Peyer's patch (tissue), 4 donors: ENCODE measurements around the gene EMID1. TPM values are rescaled to one million over a fixed set of nuclear protein-coding genes. Genes with fewer than 3 reads are reported as not detected.
"Not testable (repeated sequence)": the region's sequence is repeated elsewhere in the genome, so short reads cannot be mapped to it uniquely, and the experiment has no call there.

ENCODE experiments used
- DNase-seq, 3 donors: peaks; one replicate each; pipeline ENCODE4 v3.0.0-alpha.2; 2017 to 2019
- H3K27ac ChIP-seq, 4 donors: fragments of 200-600 bp; sonication (generic); one replicate each; pipeline ENCODE4 v1.5.1; 2016 to 2019
- H3K27me3 ChIP-seq, 2 donors: fragments of 200-600 bp; sonication (generic); one replicate each; pipeline ENCODE4 v1.5.1; 2019
- H3K36me3 ChIP-seq, 3 donors: fragments of 200-600 bp; sonication (generic); one replicate each; pipeline ENCODE4 v1.5.1; 2016 to 2019
- H3K4me1 ChIP-seq, 4 donors: fragments of 200-600 bp; sonication (generic); one replicate each; pipeline ENCODE4 v1.5.1; 2016 to 2019
- H3K4me3 ChIP-seq, 4 donors: fragments of 200-600 bp; sonication (generic); 1 replicate in 3 of 4; 2 replicates in 1 of 4; pipeline ENCODE4 v1.5.1; 2016 to 2019; ENCODE audit warnings: mild to moderate bottlenecking in 1 of 4
- H3K9me3 ChIP-seq, 4 donors: fragments of 200-600 bp; sonication (generic); one replicate each; pipeline ENCODE4 v1.5.1; 2016 to 2019; ENCODE audit warnings: mild to moderate bottlenecking in 1 of 4
- POLR2A ChIP-seq, 2 donors: fragments of 450-650 bp; IDR thresholded peaks; one replicate each; pipeline ENCODE4 v1.5.1; 2017; ENCODE audit warnings: antibody characterized with exemption in 2 of 2, mild to moderate bottlenecking in 2 of 2, moderate library complexity in 2 of 2
- total RNA-seq, 4 donors: library from RNA; depleted of rRNA; stranded (reverse); fragments of >200 nt; gene quantifications; one replicate each; pipeline ENCODE4 v1.1.0, GENCODE V29; 2016
- TF ChIP-seq, protein P1 (sequence below), 6 experiments: fragments of 450-650 bp in 4 of 6; fragments of 200-600 bp in 2 of 6; sonication (generic) in 1 of 6; IDR thresholded peaks; one replicate each; pipeline ENCODE4 v1.5.1; 2017 to 2019; ENCODE audit warnings: antibody characterized with exemption in 6 of 6, mild to moderate bottlenecking in 3 of 6, moderate library complexity in 1 of 6

The EMID1 gene
- total RNA-seq, 4 donors from 2014 or later, result 1.9 to 7.1 (median 4.2) TPM

DNA sequence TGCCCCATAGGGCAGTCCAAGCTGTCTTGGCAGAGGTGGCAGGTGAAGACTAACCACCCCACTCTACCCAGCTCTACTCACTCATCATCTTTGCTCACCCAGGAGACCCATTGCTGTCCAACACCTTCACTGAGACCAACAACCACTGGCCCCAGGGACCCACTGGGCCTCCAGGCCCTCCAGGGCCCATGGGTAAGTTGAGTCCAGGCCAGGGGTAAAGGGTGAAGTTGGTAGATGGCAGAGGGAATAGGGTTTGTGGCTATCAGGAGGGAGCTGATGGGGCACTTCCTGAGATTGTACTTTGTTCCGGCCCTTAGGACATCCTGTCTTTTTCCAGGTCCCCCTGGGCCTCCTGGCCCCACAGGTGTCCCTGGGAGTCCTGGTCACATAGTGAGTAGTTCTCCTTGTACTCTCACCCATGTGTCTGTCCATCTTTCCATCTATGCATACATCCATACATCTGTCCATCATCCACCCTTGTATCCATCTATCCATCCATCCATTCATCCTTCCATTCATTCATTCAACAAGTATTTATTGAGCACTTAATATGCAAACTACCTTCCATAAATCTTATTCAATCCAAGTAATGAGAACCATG lies 27.7 kb downstream of the EMID1 start:
- no peak for DNase-seq
- Histone ChIP-seq H3K27ac (peak overlapping the region in 1 of 4 donors; percentile 19), H3K9me3 (no peaks in the 10 kb centered on the region), H3K36me3 (no peaks in the 10 kb centered on the region), H3K4me3 (no peak overlapping the region), H3K27me3 (no peaks in the 10 kb centered on the region), H3K4me1 (no peaks in the 10 kb centered on the region)
- TF ChIP-seq POLR2A (IDR thresholded peaks at IDR 0.05), result no peak
- TF ChIP-seq, protein P1, sequence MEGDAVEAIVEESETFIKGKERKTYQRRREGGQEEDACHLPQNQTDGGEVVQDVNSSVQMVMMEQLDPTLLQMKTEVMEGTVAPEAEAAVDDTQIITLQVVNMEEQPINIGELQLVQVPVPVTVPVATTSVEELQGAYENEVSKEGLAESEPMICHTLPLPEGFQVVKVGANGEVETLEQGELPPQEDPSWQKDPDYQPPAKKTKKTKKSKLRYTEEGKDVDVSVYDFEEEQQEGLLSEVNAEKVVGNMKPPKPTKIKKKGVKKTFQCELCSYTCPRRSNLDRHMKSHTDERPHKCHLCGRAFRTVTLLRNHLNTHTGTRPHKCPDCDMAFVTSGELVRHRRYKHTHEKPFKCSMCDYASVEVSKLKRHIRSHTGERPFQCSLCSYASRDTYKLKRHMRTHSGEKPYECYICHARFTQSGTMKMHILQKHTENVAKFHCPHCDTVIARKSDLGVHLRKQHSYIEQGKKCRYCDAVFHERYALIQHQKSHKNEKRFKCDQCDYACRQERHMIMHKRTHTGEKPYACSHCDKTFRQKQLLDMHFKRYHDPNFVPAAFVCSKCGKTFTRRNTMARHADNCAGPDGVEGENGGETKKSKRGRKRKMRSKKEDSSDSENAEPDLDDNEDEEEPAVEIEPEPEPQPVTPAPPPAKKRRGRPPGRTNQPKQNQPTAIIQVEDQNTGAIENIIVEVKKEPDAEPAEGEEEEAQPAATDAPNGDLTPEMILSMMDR (IDR thresholded peaks at IDR 0.05), result no peak

DNA sequence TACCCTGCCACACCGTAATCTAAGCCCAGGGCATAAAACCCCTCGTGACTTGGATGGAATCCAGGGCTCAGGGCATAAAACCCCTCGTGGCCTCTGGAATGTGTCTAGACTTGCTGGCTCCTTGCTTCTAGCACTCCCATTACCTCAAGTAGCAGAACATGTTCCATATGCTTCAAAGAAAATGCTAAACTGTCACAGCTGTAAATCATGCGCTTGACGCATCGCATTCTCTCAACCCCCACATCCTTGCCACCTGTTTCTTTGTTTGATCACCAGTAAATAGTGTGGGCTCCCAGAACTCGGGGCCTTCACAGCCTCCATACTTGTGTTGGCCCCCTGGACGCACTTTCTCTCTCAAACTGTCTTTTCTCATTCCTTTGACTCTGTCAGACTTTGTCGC lies 34.8 kb downstream of the EMID1 start:
- DNase-seq, H3K9me3 ChIP-seq, H3K36me3 ChIP-seq: not testable (repeated sequence)

DNA sequence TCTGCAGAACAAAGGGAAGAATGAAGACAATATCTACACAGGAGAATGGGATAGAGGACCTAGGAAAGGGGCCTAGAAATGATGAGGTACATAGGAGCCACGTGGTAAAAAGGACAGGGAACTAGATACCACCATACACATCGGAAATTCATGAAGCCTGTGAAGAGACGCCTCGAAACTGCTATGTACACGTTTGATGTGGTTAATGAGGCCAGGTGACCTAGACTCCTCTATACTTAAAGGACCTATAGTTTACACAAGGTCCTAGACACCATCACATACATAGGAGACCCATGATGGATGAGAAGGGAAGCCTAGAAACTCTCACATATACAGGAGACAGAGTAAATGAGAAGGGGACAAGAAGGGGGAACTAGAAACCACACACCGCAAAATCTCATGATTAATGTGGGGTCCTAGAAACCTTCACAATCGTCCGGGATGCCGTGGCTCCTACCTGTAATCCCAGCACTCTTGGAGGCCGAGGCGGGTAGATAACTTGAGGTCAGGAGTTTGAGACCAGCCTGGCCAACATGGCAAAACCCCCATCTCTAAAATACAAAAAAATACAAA lies 38.3 kb downstream of the EMID1 start:
- no peak overlapping the region for H3K27ac ChIP-seq
- no peaks in the 10 kb centered on the region for H3K36me3 ChIP-seq
- H3K9me3 ChIP-seq, result no peaks in the 10 kb centered on the region
- TF ChIP-seq POLR2A (IDR thresholded peaks at IDR 0.05), result no peak
- TF ChIP-seq, protein P1 (IDR thresholded peaks at IDR 0.05), result no peak
- H3K27me3 ChIP-seq, result no peaks in the 10 kb centered on the region
- H3K4me3 ChIP-seq, result no peak overlapping the region
- H3K4me1 ChIP-seq, result no peaks in the 10 kb centered on the region
- DNase-seq, result no peak

More for the DNA sequence above, 34.8 kb downstream of the EMID1 start:
- not testable (repeated sequence) for H3K27ac ChIP-seq, H3K4me3 ChIP-seq, H3K4me1 ChIP-seq, H3K27me3 ChIP-seq

DNA sequence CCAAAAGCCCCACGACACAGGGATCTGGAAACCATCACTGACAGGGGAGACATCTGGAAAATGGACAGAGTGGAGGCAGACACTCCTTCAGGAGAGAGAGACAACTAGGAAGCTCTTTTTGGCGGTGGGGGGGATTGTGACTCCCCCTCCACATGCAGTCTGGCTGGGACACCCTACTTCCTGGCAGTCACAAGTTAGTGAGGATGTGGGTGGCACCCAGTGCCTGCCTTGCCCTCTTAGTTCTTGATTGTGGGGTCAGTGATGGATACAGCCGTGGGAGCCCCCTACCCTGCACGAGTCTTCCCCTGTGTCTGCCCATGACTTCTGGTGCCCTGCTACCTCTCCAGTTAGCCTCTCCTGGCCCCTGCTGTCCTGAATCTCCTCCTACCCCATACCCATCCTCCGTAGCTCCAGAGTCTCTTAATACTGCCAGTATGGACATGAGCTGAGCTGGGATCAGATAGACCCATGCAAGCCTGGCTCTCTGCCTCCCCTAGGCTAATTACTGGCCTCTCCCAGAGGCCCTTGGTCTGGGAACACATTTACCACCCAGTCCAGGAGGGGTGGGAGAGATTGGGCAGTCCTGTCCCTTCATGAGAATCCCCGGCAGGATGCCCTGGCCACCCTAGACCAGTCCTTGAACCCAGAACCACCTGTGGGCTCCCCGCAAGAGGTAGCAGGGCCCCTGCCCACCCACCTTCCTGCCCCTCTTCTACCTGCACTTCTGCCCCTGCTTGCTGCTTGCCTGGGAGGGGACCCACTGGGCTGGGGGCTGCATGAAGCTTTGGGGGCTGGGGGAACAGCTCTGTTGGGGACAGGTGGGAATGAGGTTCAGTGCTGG lies 39.3 kb downstream of the EMID1 start:
- H3K9me3 ChIP-seq, result no peaks in the 10 kb centered on the region
- no peaks in the 10 kb centered on the region for H3K36me3 ChIP-seq
- DNase-seq, result peak in 1 of 3 donors; percentile 34
- no peak overlapping the region for H3K4me3 ChIP-seq
- H3K27ac ChIP-seq, result no peak overlapping the region
- H3K27me3 ChIP-seq, result no peaks in the 10 kb centered on the region
- no peaks in the 10 kb centered on the region for H3K4me1 ChIP-seq
- no peak for TF ChIP-seq POLR2A (IDR thresholded peaks at IDR 0.05)
- TF ChIP-seq, protein P1 (IDR thresholded peaks at IDR 0.05), result no peak

DNA sequence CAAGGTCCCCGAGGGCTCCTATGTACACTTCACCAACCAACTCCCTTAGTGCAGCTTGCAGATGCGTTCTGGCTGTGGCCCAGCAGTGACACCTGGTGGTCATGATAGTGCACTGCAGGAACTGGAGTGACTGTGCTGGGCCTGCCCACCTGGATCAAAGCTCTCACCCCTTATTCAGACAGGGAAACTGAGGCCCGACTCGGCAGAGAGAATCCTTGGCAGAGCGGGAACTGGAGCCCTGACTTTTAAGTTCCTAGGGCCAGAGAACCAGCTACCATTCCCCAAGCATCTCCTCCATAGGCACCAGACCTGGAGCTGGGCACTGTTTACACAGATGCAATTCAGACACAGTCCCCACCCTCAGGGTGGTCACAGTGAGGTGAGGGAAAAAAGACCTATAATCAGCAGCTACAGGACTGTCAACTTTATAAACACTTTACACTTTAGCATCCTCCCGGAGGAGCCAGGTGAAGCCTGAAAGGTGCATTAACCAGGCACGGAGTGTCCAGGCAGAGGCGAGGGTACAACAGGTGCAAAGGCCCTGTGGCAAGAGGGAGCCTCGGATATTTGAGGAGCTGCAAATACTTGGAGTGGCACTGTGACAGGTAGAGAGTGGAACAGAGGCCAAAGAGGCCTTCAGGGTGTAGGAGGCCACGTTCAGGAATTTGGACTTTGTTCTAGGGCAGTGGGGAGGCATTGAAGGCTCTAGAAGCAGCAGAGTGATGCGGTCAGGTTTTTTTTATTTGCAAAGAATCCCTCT lies 40.1 kb downstream of the EMID1 start:
- no peaks in the 10 kb centered on the region for H3K4me1 ChIP-seq
- no peaks in the 10 kb centered on the region for H3K27me3 ChIP-seq
- no peaks in the 10 kb centered on the region for H3K36me3 ChIP-seq
- DNase-seq, result peak; percentile 61 to 90 (median 74)
- no peak overlapping the region for H3K27ac ChIP-seq
- no peaks in the 10 kb centered on the region for H3K9me3 ChIP-seq
- H3K4me3 ChIP-seq, result no peak overlapping the region
- TF ChIP-seq POLR2A (IDR thresholded peaks at IDR 0.05), result no peak
- TF ChIP-seq, protein P1 (IDR thresholded peaks at IDR 0.05), result peak; percentile 76 to 95 (median 92)

DNA sequence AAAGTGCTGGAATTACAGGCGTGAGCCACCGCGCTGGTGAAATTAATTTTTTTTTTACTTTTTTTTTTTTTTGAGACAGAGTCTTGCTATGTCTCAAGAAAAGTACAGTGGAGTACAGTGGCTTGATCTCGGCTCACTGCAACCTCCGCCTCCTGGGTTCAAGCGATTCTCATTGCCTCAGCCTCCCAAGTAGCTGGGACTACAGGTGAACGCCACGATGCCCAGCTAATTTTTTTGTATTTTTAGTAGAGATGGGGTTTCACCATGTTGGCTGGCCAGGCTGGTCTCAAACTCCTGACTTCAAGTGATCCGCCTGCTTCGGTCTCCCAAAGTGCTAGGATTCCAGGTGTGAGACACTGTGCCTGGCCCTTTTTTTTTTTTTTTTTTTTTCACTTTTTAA lies 42.2 kb downstream of the EMID1 start:
- H3K4me1 ChIP-seq, H3K27me3 ChIP-seq, H3K9me3 ChIP-seq, H3K36me3 ChIP-seq, H3K27ac ChIP-seq, H3K4me3 ChIP-seq: not testable (repeated sequence)
- peak in 1 of 3 donors; percentile 33 for DNase-seq
